GM18499 (cell line): ENCODE results near the gene NPAS2.

Experiments
- ATAC-seq: cut with Tn5 transposase; IDR thresholded peaks from one replicate; pipeline ENCODE4 v1.9.1; 2021; ENCODE audit warnings: moderate number of reproducible peaks; ENCODE audit not compliant: insufficient read depth, unreplicated experiment

Gene NPAS2

DNA sequence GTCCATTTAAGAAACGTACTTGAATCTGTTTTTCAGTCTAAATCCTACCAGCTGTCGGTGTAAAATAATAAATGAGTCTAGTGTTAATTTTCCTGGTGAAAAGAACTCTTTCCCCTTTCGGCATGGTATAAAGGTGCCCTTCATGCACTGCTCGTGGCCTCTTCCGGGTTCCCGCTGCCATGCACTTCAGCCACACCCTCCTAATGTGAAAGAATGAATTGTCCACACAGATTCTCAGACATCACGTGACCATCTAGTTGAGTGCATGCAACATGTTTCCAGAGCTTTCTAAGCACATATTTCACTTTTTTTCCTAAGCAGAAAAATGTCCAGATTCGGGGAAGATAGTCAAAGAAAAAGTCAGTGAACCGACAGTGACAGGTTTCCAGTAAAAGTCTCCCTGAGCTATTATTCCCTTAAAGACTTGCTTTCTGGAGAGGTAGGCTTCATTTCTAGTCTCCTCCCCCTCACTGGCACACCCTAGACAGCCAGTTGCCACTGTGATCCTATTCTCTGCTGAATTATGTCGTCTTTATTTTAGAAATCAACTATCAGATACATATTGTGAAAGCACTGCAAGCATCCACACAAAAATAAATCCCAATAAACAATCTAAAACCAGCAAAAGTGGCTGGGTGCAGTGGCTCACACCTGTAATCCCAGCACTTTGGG is 116.3 kb downstream of the NPAS2 start:
- no peak for ATAC-seq

DNA sequence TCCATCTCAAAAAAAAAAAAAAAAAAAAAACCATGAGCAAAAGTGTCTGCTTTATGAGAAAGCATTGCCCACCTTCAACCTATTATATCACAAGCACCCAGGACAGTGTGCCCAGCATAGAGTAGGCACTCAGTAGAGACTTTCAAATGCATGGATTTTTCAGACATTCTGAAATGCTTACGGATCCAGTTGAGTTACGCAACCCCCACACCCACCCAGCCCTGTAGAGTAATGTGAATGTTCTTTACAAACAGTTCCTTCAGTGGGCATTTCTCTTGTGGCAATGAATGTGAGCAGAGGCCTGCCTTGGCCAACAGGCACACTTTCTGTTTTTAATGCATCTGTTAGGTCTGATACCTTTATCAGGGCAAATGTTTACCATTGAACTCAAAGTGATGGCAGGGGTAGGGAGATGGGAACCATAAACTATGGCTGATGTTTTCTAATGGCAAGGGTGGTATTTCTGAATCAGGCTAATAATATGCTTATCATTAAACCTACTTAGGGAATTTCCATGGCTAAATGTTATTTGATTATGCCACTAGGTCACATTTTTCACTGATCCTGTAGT is 117.1 kb downstream of the NPAS2 start:
- no peak for ATAC-seq

DNA sequence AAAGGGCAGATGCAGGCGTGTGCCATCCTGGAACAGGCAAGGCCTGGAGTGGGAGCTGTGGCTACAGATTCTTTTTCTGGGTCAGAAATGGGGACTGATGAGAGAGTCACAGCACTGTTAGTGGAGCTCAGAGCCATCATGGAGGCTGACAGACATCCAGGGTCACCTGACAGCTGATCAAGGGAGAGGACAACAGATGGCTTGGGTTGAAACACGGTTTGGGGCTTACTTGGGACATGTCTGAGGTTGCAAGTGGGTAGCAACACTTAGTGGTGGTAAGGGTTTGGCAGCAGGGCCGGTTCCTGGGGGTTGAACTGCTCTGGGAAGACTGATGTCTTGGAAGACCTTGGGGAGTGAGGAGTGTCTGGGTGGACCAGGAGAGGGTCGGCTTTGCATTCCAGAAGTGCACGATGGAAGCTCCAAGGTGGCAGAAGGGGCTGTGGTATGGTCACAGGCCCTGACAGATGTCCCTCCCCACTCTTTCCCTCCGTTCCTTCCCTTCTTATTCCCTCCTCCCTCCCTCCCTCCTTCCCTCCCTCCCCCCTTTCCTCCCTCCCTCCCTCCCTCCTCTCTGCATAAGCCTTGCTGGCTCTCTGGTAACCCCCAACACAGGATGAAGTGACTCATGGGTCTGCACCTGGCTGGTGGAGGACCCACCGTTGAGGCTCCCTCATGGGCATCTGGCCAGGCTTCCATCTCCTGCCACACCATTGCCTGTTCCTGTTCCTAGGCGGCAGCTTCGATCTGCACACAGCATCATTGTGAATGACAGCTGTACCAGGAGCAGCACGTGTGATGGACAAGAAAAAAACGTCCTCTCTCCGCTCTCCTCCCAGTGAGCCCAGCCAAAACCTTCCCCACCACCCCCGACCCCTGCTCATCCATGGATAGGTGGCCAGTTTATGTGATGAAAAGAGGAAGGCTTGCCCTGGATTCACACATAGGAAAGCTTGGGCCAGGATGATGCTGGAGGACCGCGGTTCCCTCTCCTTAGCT is 118.4 kb downstream of the NPAS2 start:
- ATAC-seq, result no peak

- ATAC-seq, result no peak
These were observed 119.5 kb downstream of the NPAS2 start for GRCh38 chr2:100939445-100939844.

GRCh38 chr2:100940240-100940639 is 120.3 kb downstream of the NPAS2 start:
- ATAC-seq, result no peak

- no peak for ATAC-seq
These were observed 121.1 kb downstream of the NPAS2 start for GRCh38 chr2:100940766-100941645.

DNA sequence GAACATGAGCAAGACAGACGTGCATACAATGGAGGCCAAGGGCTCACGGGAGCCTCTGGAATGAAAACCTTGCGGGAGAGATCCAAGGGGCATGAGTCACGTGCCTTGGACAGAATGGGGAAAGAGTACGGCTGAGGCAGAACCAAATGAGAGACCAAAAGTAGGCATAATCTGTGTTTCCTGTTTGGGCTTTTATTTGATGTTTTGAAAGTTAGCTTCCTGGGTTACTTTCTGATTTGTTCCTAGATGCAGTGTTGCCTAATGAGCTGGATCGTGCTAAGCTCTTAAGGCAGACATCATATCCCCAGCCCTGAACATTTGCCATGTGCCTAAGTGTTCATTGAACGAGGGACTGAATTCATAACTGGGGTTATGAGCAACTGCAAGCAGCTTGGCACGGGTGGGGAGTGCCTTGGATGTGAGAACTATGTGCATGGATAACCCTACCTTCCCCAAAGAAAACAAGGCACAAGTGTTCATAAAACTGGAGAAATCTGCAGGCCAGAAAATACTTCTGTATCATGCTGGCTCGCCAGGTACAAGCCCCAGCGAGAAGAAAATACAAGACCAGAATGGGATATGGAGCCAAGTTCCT is 121.8 kb downstream of the NPAS2 start:
- ATAC-seq, result no peak

- no peak for ATAC-seq
These were observed 124.9 kb downstream of the NPAS2 start for GRCh38 chr2:100944617-100945432.

DNA sequence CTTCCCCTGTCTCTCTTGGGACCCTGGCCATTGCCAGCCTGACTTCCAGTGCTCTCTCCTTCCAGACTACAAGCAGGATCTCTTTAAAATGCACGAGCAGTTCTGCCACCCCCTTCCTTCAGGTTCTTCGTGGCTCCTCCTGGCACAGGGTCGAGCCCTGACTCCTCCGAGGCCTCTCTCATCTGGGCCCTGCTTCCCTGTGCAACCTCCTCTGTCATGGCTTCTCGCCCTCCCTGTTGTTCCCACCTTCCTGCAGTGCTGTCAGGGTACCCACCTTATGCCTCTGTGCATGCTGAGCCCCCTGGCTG is 125.4 kb downstream of the NPAS2 start:
- ATAC-seq, result no peak

DNA sequence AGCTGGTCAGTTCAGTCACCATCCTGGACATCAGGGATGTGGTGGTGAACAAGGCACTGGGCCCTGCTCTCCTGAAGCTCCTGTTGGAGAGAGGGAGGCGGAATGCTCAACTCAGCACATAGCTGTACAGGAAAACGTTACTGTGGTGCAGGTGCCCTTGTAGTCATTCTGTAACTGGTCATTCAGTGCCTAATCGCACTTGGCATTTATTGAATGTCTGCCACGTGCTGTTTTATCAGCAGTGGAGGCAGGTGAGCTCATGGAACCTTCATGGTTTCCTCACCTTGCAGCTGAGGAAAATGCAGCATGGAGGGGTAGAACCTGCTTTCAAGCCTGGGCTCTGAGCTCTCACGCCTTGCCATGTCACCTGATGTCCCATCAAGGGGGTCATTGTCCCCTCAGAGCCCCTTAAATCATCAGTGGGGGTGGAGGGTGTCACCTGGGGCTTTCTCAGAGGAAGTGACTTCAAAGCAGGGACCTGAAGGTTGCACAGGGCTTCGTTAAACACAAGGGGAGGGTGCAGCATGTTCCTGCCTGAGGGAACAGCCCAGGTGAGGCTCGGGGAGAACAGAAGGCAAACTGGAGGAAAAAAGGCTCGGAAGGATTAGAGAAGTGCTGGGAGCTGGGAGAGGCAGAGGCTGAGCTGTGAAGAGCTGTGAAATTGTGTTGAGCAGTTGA is 126.1 kb downstream of the NPAS2 start:
- ATAC-seq, result no peak

- ATAC-seq, result no peak
These were observed 129.2 kb downstream of the NPAS2 start for GRCh38 chr2:100948942-100949811.

- ATAC-seq, result no peak
These were observed 132.6 kb downstream of the NPAS2 start for GRCh38 chr2:100952512-100952911.

DNA sequence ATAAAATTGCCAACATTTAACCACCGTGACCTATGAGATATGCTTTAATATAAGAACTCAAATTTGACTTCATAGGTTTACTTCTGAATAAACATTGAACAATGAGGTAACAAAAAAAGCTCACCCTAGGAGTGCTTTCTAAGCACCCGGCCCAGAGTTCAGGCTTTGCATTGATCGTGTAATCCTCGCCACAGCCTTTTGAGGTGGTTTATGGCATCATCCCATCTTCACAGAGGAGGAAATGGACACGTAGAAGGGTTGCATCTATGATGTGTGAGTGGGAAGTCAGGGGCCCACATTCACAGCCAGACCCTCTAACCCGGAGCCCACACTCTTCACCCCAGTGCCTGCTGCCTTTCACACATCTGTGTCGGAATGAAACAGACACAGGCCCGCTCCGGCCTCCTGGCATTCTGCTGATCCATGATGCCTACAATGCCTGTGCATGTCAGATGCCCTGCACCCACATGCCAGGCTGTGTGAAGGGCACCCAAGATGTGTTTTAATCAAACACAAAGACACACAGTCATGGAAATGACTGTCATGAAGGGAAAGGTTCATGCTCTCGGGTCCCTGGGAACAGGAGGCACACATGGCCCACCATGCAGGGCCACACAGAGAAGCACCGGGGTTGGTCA is 133.6 kb downstream of the NPAS2 start:
- ATAC-seq, result no peak

GRCh38 chr2:100954044-100954420 is 134.1 kb downstream of the NPAS2 start:
- no peak for ATAC-seq

DNA sequence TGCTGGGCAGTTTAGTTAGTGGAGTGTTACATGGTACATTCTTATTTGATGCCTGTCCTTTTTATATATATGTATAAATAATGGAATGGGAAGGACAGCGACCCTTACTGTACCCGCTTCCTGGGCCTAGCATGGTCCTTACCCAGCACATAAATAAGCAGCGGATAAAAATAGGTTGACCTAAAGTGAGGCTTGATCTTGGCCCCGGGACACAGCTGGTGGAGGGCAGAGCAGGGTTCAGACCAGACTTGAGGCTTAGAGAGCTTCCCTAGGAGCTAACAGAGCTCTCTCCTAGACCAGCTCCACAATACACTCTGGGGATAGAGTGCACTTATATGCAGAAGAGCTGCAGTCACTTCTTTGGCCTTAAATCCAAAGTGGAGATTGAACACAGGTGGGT is 135.3 kb downstream of the NPAS2 start:
- no peak for ATAC-seq

- ATAC-seq, result no peak
These were observed 136.1 kb downstream of the NPAS2 start for GRCh38 chr2:100956081-100956480.

DNA sequence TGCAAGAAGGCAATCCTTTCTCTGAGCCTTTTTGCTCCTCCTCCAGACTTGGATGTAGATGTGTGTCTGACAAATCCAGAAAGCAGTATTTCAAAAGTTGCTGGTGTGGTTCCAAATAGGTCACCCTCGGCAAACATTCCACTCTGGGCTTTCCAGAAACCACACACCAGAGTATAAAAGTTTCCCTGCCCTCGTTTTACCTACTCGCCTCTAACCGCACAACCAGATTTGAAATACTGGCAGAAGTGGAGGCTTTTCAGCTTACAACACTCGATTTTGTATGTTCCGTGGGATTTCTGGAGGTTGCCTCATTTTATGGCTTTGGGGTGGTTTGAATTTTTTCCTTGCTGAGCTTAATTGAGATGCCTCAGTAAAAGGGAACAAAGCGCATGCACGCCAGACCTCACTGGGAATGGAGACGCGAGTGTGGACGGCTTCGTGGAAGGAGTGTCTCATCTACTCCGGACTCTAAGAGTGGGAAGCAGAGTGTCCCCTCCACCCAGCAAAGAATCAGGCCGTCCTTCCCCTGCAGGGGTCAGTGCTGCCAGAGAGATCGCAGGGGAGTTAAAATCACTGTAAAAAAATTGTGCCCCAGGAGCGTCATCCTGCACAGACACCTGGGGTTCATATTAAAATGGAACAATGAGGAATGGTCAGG is 138.2 kb downstream of the NPAS2 start:
- no peak for ATAC-seq
